ENCODE measurements around the gene OPN4.

DNA sequence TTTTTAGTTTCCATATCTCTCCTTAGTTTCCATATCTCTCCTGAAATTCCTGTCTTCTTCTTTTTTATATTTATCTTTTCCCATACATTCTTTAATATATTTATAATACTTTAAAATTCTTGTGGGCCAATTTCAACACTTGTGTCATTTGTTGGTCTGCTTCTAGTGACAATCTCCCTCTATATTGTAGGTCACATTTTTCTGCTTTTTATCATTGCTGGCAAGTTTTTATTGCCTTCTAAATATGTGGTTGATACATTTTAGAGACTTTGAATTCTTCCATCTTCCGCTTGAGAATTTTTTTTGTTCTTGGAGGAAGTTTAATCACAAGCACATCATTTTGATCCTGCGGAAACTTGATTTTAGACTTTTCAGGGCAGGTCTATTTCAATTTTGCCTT is 26.0 kb upstream of the OPN4 start:
- no peak for TF ChIP-seq FOXM1 (IDR thresholded peaks at IDR 0.05; ENCODE audit: borderline replicate concordance)
- TF ChIP-seq ELF4 (IDR thresholded peaks at IDR 0.05) = no peak
- no peak for TF ChIP-seq FOXA1 (IDR thresholded peaks at IDR 0.05)
- TF ChIP-seq ZNF384 (IDR thresholded peaks at IDR 0.05) = no peak
- no peak for TF ChIP-seq BHLHE40 (IDR thresholded peaks at IDR 0.05; ENCODE audit: borderline replicate concordance)
- no peak for TF ChIP-seq SP1 (IDR thresholded peaks at IDR 0.05)
- TF ChIP-seq PKNOX1 (IDR thresholded peaks at IDR 0.05) = no peak
- no peak for TF ChIP-seq ARNT (IDR thresholded peaks at IDR 0.05)
- no peak for TF ChIP-seq LEF1 (IDR thresholded peaks at IDR 0.05; ENCODE audit: borderline replicate concordance)
- TF ChIP-seq NFRKB (IDR thresholded peaks at IDR 0.05) = no peak
- TF ChIP-seq HDGF (IDR thresholded peaks at IDR 0.05; ENCODE audit: borderline replicate concordance) = no peak
- TF ChIP-seq L3MBTL2 (conservative IDR thresholded peaks at IDR 0.05) = no peak

Data from HEK293T (cell line).